Hepatocyte (in vitro differentiated cells): Measurements from ENCODE around the gene KCNK17. TPM values are rescaled to one million over a fixed set of nuclear protein-coding genes. Genes with fewer than 3 reads are reported as not detected.

ENCODE experiments used
- DNase-seq: peaks from one replicate; pipeline ENCODE4 v3.0.0-alpha.2; 2016; ENCODE audit warnings: low spot score
- H2AFZ ChIP-seq: fragments of 200-600 bp; sonication (generic); 2 replicates; pipeline ENCODE4 v1.6.0; 2016; ENCODE audit warnings: antibody characterized with exemption, mild to moderate bottlenecking
- H3K27ac ChIP-seq: fragments of 200-600 bp; sonication (generic); 2 replicates; pipeline ENCODE4 v1.5.1; 2016; ENCODE audit warnings: mild to moderate bottlenecking
- H3K27me3 ChIP-seq: fragments of 200-600 bp; sonication (generic); 2 replicates; pipeline ENCODE4 v1.6.1; 2016
- H3K36me3 ChIP-seq: fragments of 200-600 bp; sonication (generic); replicated peaks from 2 replicates; pipeline ENCODE4 v1.5.1; 2016; ENCODE audit warnings: low read depth; ENCODE audit not compliant: insufficient read depth
- H3K4me1 ChIP-seq: fragments of 200-600 bp; sonication (generic); 2 replicates; pipeline ENCODE4 v1.5.1; 2016; ENCODE audit warnings: mild to moderate bottlenecking, moderate library complexity; ENCODE audit not compliant: insufficient read depth
- H3K4me2 ChIP-seq: fragments of 200-600 bp; sonication (generic); 2 replicates; pipeline ENCODE4 v1.6.0; 2016
- H3K4me3 ChIP-seq: fragments of 200-600 bp; sonication (generic); 2 replicates; pipeline ENCODE4 v1.5.1; 2016; ENCODE audit warnings: mild to moderate bottlenecking
- H3K79me2 ChIP-seq: fragments of 200-600 bp; sonication (generic); 2 replicates; pipeline ENCODE4 v1.6.0; 2017; ENCODE audit warnings: mild to moderate bottlenecking
- H3K9me2 ChIP-seq: fragments of 200-600 bp; sonication (generic); replicated peaks from 2 replicates; pipeline ENCODE4 v1.6.0; 2017; ENCODE audit warnings: mild to moderate bottlenecking; ENCODE audit not compliant: insufficient read depth
- H3K9me3 ChIP-seq: fragments of 200-600 bp; sonication (generic); 2 replicates; pipeline ENCODE4 v1.5.1; 2016; ENCODE audit warnings: low read depth, mild to moderate bottlenecking
- H4K20me1 ChIP-seq: fragments of 200-600 bp; sonication (generic); 2 replicates; pipeline ENCODE4 v1.6.0; 2016; ENCODE audit warnings: mild to moderate bottlenecking; ENCODE audit not compliant: insufficient read depth, poor library complexity, severe bottlenecking
- CTCF ChIP-seq: fragments of 200-600 bp; sonication (generic); IDR thresholded peaks from 2 replicates; pipeline ENCODE4 v1.5.1; 2016; ENCODE audit warnings: antibody characterized with exemption, mild to moderate bottlenecking; ENCODE audit not compliant: poor library complexity
- EZH2 ChIP-seq: fragments of 200-600 bp; sonication (generic); IDR thresholded peaks from 2 replicates; pipeline ENCODE4 v1.6.1; 2016; ENCODE audit warnings: antibody characterized with exemption, mild to moderate bottlenecking, borderline replicate concordance
- EZH2phosphoT487 ChIP-seq: fragments of 200-600 bp; sonication (generic); IDR thresholded peaks from one replicate; pipeline ENCODE4 v1.6.1; 2018; ENCODE audit warnings: antibody characterized with exemption, mild to moderate bottlenecking, low read depth, moderate library complexity; ENCODE audit not compliant: unreplicated experiment, severe bottlenecking
- WGBS: methylation state at CpG from one replicate; pipeline ENCODE4 v1.1.6; 2016; ENCODE audit warnings: low lambda C conversion rate; ENCODE audit errors: missing lambda C conversion rate; 5-methylcytosine and 5-hydroxymethylcytosine counted together
- polyA plus RNA-seq: library from polyadenylated mRNA; unstranded; fragments of >200 nt; fragmentation: Nextera tagmentation; extraction: Ambion mirVana; gene quantifications from 2 replicates; pipeline ENCODE4 v1.2.1, GENCODE V29; 2016
- total RNA-seq: library from RNA; depleted of rRNA; stranded (reverse); fragments of >200 nt; gene quantifications from 2 replicates; pipeline ENCODE4 v1.2.3, GENCODE V29; 2014

KCNK17 gene
- total and polyA plus RNA-seq, 2 experiments from 2014 or later, result not detected

GRCh38 chr6:39307462-39307861 lies 6.8 kb downstream of the KCNK17 start:
- H3K36me3 ChIP-seq, result no peaks in the 10 kb centered on the region
- H3K79me2 ChIP-seq, result no peaks in the 10 kb centered on the region
- H3K27me3 ChIP-seq, result peaks cover 20% of the 10 kb centered on the region
- no peaks in the 10 kb centered on the region for H3K9me3 ChIP-seq
- no peaks in the 10 kb centered on the region for H4K20me1 ChIP-seq
- H3K4me3 ChIP-seq, result no peak overlapping the region
- H3K27ac ChIP-seq, result no peak overlapping the region
- WGBS, result 84% methylated on average over 3 of the region's 3 CpGs
- DNase-seq, result no peak
- no peaks in the 10 kb centered on the region for H3K4me1 ChIP-seq
- no peaks in the 10 kb centered on the region for H3K9me2 ChIP-seq
- TF ChIP-seq CTCF, result no peak
- TF ChIP-seq EZH2phosphoT487, result no peak
- TF ChIP-seq EZH2, result no peak
- no peak overlapping the region for H3K4me2 ChIP-seq
- H2AFZ ChIP-seq, result no peak overlapping the region

GRCh38 chr6:39304951-39305350 lies 9.3 kb downstream of the KCNK17 start:
- Histone ChIP-seq H3K4me1 (no peaks in the 10 kb centered on the region), H3K27ac (no peak overlapping the region)

GRCh38 chr6:39303425-39304153 lies 10.6 kb downstream of the KCNK17 start:
- no peaks in the 10 kb centered on the region for H3K79me2 ChIP-seq
- no peak overlapping the region for H3K27ac ChIP-seq
- WGBS, result 91% methylated on average over 30 of the region's 30 CpGs
- H3K36me3 ChIP-seq, result no peaks in the 10 kb centered on the region
- no peak overlapping the region for H2AFZ ChIP-seq
- no peaks in the 10 kb centered on the region for H3K9me3 ChIP-seq
- H4K20me1 ChIP-seq, result no peaks in the 10 kb centered on the region
- H3K27me3 ChIP-seq, result no peaks in the 10 kb centered on the region
- H3K4me1 ChIP-seq, result no peaks in the 10 kb centered on the region
- H3K4me3 ChIP-seq, result no peak overlapping the region
- DNase-seq, result no peak
- TF ChIP-seq CTCF, result no peak
- TF ChIP-seq EZH2, result no peak
- TF ChIP-seq EZH2phosphoT487, result no peak
- H3K9me2 ChIP-seq, result no peaks in the 10 kb centered on the region
- no peak overlapping the region for H3K4me2 ChIP-seq

More at GRCh38 chr6:39304951-39305350, 9.3 kb downstream of the KCNK17 start:
- DNase-seq, result no peak
- H3K27me3 ChIP-seq, result no peaks in the 10 kb centered on the region
- no peaks in the 10 kb centered on the region for H3K9me2 ChIP-seq
- H2AFZ ChIP-seq, result no peak overlapping the region
- TF ChIP-seq EZH2phosphoT487, result no peak
- no peak for TF ChIP-seq EZH2
- TF ChIP-seq CTCF, result no peak
- H4K20me1 ChIP-seq, result no peaks in the 10 kb centered on the region
- no peaks in the 10 kb centered on the region for H3K9me3 ChIP-seq
- no peaks in the 10 kb centered on the region for H3K36me3 ChIP-seq
- H3K4me3 ChIP-seq, result no peak overlapping the region
- H3K4me2 ChIP-seq, result no peak overlapping the region
- no peaks in the 10 kb centered on the region for H3K79me2 ChIP-seq
